SIG-M5 treated with dmso at 0.1 percent for 504 hours (cell line): ENCODE data around the gene AP4S1.

Experiments
- DNase-seq: peaks from one replicate; lab custom pipeline; 2025; ENCODE audit not compliant: unreplicated experiment; lab: John Stamatoyannopoulos, UW

The AP4S1 gene

DNA sequence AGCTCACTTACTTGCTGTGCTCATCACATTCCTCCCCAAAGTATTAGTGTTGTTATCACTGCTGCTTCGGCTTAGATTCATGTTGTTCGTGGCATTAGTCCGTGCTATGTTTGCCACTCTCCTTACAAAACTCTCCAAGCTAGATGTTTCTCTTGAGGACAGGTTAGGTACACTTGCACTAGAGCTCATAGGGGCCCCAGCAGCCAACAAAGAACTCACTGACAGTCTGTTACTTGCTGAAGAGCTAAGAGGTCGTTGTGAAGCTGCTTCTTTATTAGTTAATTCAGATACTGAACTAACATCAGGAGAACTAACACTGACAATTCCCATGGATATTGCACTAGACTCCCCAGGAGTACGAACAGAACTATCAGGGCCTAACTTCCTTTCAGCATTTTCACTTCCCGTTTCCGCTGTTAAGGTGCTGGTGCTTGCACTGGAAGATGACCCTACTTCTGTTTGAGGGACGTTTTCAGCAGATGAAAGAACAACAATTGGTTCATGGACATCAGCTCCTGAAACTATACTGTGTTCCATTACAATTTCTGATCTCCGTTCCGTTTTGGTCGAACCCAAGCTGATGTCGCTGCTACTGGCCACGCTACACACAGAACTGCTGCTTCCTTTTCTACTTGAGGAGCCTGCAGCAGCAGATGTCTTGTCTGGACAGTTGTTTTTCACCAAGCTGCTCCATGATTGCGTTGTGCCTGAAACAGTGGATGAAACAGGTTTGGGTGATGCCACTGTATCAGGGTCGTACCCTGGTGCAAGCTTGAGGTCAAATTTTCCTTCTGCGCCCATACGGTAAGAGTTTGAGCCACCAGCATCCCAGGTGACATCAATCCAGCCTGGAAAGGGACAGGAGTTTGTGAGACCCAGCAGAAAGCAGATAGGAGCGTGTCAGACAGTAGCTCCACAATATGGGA is 103.4 kb downstream of the AP4S1 start:
- DNase-seq: peak; percentile 56

DNA sequence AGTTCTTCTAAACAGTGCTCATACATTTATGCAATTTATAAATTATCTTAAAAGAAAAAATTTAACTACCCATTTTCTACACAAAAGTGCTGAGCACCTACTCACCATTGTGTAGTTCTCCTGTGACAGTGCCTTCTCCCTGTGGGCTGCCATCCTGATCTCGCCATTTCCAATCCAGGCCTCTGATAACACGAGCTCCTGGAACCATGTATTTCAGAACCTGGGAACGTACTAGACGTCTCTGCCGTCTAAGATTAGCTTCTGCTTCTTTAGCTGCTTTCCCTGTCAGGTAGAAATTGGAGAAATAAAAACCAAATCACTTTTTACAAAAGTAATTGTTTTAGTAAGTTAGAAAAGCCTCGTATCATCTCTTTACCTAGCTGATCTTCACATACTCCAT is 107.7 kb downstream of the AP4S1 start:
- DNase-seq: no peak

DNA sequence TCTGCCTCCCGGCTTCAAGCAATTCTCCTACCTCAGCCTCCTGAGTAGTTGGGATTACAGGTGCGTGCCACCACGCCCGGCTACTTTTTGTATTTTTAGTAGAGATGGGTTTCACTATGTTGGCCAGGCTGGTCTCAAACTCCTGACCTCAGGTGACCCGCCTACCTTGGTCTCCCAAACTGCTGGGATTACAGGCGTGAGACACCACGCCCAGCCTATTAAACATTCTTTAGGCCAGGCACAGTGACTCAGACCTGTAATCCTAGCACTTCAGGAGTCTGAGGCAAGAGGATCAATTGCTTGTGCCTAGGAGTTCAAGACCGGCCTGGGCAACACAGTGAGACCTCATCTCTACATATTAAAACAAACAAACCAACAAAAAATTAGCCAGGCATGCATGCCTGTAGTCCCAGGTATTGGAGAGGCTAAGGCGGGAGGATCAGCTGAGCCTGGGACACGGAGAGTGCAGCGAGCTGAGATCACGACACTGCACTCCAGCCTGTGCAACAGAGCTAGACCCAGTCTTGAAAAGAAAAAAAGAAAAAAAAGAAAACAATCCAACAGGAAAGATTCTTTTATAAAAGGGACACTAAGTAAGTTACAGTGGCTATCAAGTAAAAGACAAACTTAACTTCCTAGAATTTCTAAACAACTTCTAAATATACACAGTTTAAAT is 111.9 kb downstream of the AP4S1 start:
- DNase-seq: no peak

DNA sequence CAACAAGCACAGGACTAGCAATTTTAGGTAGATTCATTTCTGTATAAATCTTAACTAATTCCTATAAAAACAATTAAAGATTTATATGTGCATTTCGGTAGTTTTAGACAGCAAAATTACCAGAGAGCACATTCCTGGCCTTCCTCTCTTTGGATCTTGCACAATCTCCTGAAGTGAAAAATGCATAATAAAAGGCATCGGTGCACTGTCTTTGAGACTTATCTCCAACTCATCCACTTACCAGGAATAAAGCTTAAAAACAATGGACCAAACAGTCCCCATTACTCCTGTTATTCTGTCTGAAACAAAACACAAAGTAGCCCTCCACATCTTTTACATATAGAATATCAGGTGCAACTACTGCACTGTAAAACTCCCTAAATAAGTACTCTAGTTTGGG is 112.9 kb downstream of the AP4S1 start:
- no peak for DNase-seq

DNA sequence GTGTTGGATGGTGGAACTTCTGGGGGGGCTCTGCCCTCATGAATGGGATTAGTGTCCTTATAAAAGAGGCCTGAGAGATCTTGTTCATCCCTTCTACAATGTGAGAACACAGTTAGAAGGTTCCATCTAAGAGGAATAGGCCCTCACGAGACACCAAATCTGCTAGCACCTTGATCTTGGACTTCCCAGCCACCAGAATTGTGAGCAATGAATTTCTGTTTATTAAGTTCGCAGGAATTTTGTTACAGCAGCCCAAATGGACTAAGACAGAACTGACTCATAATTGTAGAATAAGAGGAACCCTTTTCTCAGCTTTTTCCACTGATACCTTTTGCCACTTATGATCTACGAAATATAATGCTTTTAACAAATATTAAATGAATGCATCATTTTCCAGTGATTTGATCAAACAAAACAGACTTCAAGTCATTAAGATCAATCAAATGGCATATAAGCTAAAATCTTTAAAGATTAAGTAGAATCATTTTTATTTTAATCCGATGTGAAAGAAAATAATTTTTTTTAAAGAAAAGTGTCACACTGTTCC is 113.9 kb downstream of the AP4S1 start:
- DNase-seq: no peak

DNA sequence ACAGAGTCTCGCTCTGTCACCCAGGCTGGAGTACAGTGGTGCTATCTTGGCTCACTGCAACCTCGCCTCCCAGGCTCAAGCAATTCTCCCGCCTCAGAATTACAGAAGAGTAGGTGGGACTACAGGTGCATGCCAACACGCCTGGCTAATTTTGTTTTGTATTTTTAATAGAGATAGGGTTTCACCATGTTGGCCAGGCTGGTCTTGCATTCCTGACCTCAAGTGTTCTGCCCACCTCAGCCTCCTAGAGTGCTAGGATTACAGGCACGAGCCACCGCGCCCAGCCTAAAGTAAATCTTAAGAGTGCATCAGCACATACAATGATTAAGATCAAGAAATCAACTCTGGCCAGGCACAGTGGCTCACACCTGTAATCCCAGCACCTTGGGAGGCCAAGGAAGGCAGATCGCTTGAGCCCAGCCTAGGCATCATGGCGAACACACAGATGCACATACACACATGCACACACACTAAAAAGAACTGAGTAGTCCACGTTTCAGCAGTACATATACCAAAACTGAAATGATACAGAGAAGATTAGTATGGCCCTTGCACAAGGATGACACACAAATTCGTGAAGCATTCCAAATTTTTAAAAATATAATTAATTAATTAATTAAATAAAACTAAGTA is 117.1 kb downstream of the AP4S1 start:
- no peak for DNase-seq
